K562 (cell line): ENCODE data around the gene SDCCAG8. TPM values are rescaled to one million over a fixed set of nuclear protein-coding genes. Genes with fewer than 3 reads are reported as not detected.

ENCODE experiments used
- ATAC-seq: fragments of 200-7000 bp; cut with Tn5 transposase; 3 replicates; pipeline ENCODE4 v1.9.1; 2020; ENCODE audit warnings: moderate library complexity
- BruUV-seq: library from RNA; stranded (reverse); fragments of 400-500 nt; replicated peaks from 2 replicates; lab custom pipeline; 2021; lab: Mats Ljungman, UMichigan
- CTCF ChIA-PET: fragments of 300-600 bp; formaldehyde crosslinking; extraction: SDS; loops from one replicate; lab custom pipeline; 2021; ENCODE audit warnings: low intra/inter-chr PET ratio; lab: Yijun Ruan, JAX
- POLR2A ChIA-PET: fragments of 300-600, 350-650 bp; sonication (Branson Sonifier 250); formaldehyde crosslinking; extraction: SDS; loops from one replicate; lab custom pipeline; 2021; ENCODE audit warnings: antibody characterized with exemption, inconsistent platforms; lab: Yijun Ruan, JAX
- DNase-seq, 4 experiments: peaks; one replicate each; pipeline versions ENCODE4 v3.0.0 to v3.0.0-alpha.2; 2011 to 2018; ENCODE audit warnings: low spot score in 3 of 4, mixed read lengths in 3 of 4; ENCODE audit errors: extremely low read depth in 1 of 4
- FAIRE-seq: peaks from 2 replicates; lab custom pipeline; 2011; peaks lifted over from hg19 to GRCh38; lab: Jason Lieb, UNC
- H2AFZ ChIP-seq: 2 replicates; pipeline ENCODE4 v1.6.0; 2011; ENCODE audit warnings: low read depth, low read length, control low read depth, inconsistent platforms
- H3K27ac ChIP-seq: fragments of 200-600 bp; 3 replicates; pipeline ENCODE4 v1.8.0; 2011; ENCODE audit warnings: low read depth, mild to moderate bottlenecking, control low read depth, inconsistent platforms, low read length, moderate library complexity, mixed read lengths; ENCODE audit errors: extremely low read depth
- H3K27me3 ChIP-seq, 2 experiments: fragments of 300-600 bp in 1 of 2; 2 replicates in 1 of 2; 3 replicates in 1 of 2; pipeline versions ENCODE4 v1.6.0 to v1.8.0; 2011; ENCODE audit warnings: inconsistent platforms in 2 of 2, low read length in 2 of 2, mild to moderate bottlenecking in 1 of 2, mixed read lengths in 1 of 2, moderate library complexity in 1 of 2; ENCODE audit not compliant: control insufficient read depth in 2 of 2, insufficient read depth in 2 of 2
- H3K36me3 ChIP-seq: fragments of 300-600 bp; 3 replicates; pipeline ENCODE4 v1.8.0; 2011; ENCODE audit warnings: mild to moderate bottlenecking, low read length, inconsistent platforms; ENCODE audit not compliant: control insufficient read depth, insufficient read depth
- H3K4me1 ChIP-seq, 2 experiments: fragments of 200-600 bp in 1 of 2; replicated peaks in 1 of 2; 2 replicates in 1 of 2; 3 replicates in 1 of 2; pipeline versions ENCODE4 v1.5.1 to v1.8.0; 2011; ENCODE audit warnings: inconsistent platforms in 2 of 2, low read length in 2 of 2, mild to moderate bottlenecking in 1 of 2, mixed read lengths in 1 of 2, moderate library complexity in 1 of 2; ENCODE audit not compliant: control insufficient read depth in 2 of 2, insufficient read depth in 2 of 2
- H3K4me2 ChIP-seq: 2 replicates; pipeline ENCODE4 v1.6.1; 2011; ENCODE audit warnings: low read length, control low read depth, inconsistent platforms, mixed read lengths; ENCODE audit not compliant: insufficient read depth
- H3K4me3 ChIP-seq: fragments of 200-600 bp; sonication (generic), shearing (Covaris generic); 2 replicates; pipeline ENCODE4 v1.5.1; 2016; ENCODE audit warnings: control low read depth, inconsistent platforms
- H3K79me2 ChIP-seq: fragments of 200-600 bp; 3 replicates; pipeline ENCODE4 v1.8.0; 2011; ENCODE audit warnings: low read length, inconsistent platforms; ENCODE audit not compliant: control insufficient read depth, insufficient read depth
- H3K9ac ChIP-seq, 2 experiments: 2 replicates each; pipeline versions ENCODE4 v1.6.0 to v1.6.1; 2011; ENCODE audit warnings: low read depth in 2 of 2, low read length in 2 of 2, control low read depth in 1 of 2, inconsistent platforms in 1 of 2, mild to moderate bottlenecking in 1 of 2, mixed read lengths in 1 of 2; ENCODE audit not compliant: insufficient read depth in 1 of 2
- H3K9me1 ChIP-seq: one replicate; pipeline ENCODE4 v1.6.0; 2011; ENCODE audit warnings: inconsistent platforms, mild to moderate bottlenecking, low read length, moderate library complexity; ENCODE audit not compliant: control insufficient read depth, insufficient read depth
- H3K9me3 ChIP-seq: replicated peaks from 2 replicates; pipeline ENCODE4 v1.5.1; 2011; ENCODE audit warnings: low read depth, low read length, inconsistent platforms; ENCODE audit not compliant: control insufficient read depth, insufficient read depth
- H4K20me1 ChIP-seq: replicated peaks from 2 replicates; pipeline ENCODE4 v1.6.1; 2011; ENCODE audit warnings: low read length, inconsistent platforms, mixed read lengths; ENCODE audit not compliant: control insufficient read depth, insufficient read depth
- ADNP ChIP-seq: fragments of 200-800 bp; sonication (Bioruptor generic); IDR thresholded peaks from 2 replicates; pipeline ENCODE4 v1.6.1; 2016; ENCODE audit warnings: missing genetic modification characterization, missing compliant biosample characterization
- BRD9 ChIP-seq: fragments of 450-650 bp; IDR thresholded peaks from 2 replicates; pipeline ENCODE4 v1.6.1; 2018; ENCODE audit warnings: low read depth; ENCODE audit not compliant: partially characterized antibody
- FOXA3 ChIP-seq, 2 experiments: fragments of 450-650 bp in 1 of 2; sonication (generic) in 1 of 2; formaldehyde crosslinking; IDR thresholded peaks in 1 of 2; conservative IDR thresholded peaks in 1 of 2; 2 replicates each; pipeline versions ENCODE4 v1.4.0 to v1.8.0; 2020 to 2022; ENCODE audit warnings: mild to moderate bottlenecking in 2 of 2, missing genetic modification reagents in 1 of 2
- HNRNPH1 ChIP-seq: fragments of 200-400 bp; formaldehyde crosslinking; optimal IDR thresholded peaks from 2 replicates; pipeline ENCODE3; 2017; ENCODE audit warnings: low read depth, mild to moderate bottlenecking, low read length, moderate library complexity
- HNRNPLL ChIP-seq: fragments of 200-400 bp; formaldehyde crosslinking; IDR thresholded peaks from 2 replicates; pipeline ENCODE4 v1.6.1; 2017; ENCODE audit warnings: low read length, low read depth, mild to moderate bottlenecking; ENCODE audit not compliant: poor library complexity, severe bottlenecking
- KDM1A ChIP-seq, 2 experiments: fragments of 450-650 bp; IDR thresholded peaks; 2 replicates each; pipeline ENCODE4 v1.6.1; 2016; ENCODE audit warnings: mild to moderate bottlenecking in 2 of 2
- NBN ChIP-seq: fragments of 450-650 bp; IDR thresholded peaks from 2 replicates; pipeline ENCODE4 v1.6.1; 2016; ENCODE audit warnings: low read depth, mild to moderate bottlenecking
- SRSF7 ChIP-seq: fragments of 200-400 bp; formaldehyde crosslinking; optimal IDR thresholded peaks from 2 replicates; pipeline ENCODE3; 2017; ENCODE audit warnings: mild to moderate bottlenecking, low read depth, low read length
- XRCC5 ChIP-seq: fragments of 200-400 bp; formaldehyde crosslinking; IDR thresholded peaks from 2 replicates; pipeline ENCODE4 v1.6.1; 2017; ENCODE audit warnings: low read depth, mild to moderate bottlenecking, low read length
- ZBTB17 ChIP-seq: fragments of 450-650 bp; formaldehyde crosslinking; IDR thresholded peaks from 2 replicates; pipeline ENCODE4 v1.4.0; 2020; ENCODE audit warnings: mild to moderate bottlenecking
- ZFPM2 ChIP-seq: fragments of 250-450 bp; sonication (Bioruptor Pico); IDR thresholded peaks from 2 replicates; pipeline ENCODE4 v1.5.1; 2022; ENCODE audit warnings: mild to moderate bottlenecking
- WGBS: fragments of 100-300 bp; shearing (Covaris generic); methylation state at CpG from one replicate; pipeline ENCODE4 v1.1.6; 2016; ENCODE audit warnings: low coverage, mixed read lengths; ENCODE audit not compliant: insufficient coverage; ENCODE audit errors: missing lambda C conversion rate; 5-methylcytosine and 5-hydroxymethylcytosine counted together
- in situ Hi-C: fragments of 300-500 bp; cut with MboI; formaldehyde crosslinking; loops from 4 replicates; pipeline ENCODE4 v1.15.0; 2018; ENCODE audit warnings: inconsistent platforms, mixed read lengths
- intact Hi-C: fragments of 100-400 bp; cut with micrococcal nuclease; formaldehyde crosslinking; loops from 2 replicates; pipeline ENCODE4 v1.14.2; 2022
- polyA plus RNA-seq, 8 experiments: library from polyadenylated mRNA; depleted of rRNA in 4 of 8; stranded (reverse) in 5 of 8; unstranded in 3 of 8; fragments of >200 nt; fragmentation: Nextera tagmentation in 2 of 8; fragmentation: Illumina TruSeq in 1 of 8; extraction: Ambion mirVana in 2 of 8; extraction: Trizol in 1 of 8; gene quantifications; 2 replicates each; pipeline versions ENCODE4 v1.2.1 to v1.2.3, GENCODE V29; 2011 to 2014; ENCODE audit warnings: inconsistent platforms in 1 of 8, missing spikeins in 1 of 8
- total RNA-seq, 7 experiments: library from RNA; depleted of rRNA in 6 of 7; stranded (reverse); fragments of >200 nt in 6 of 7; fragmentation: Illumina TruSeq in 2 of 7; extraction: Trizol in 2 of 7; gene quantifications; 2 replicates each; pipeline versions ENCODE4 v1.2.1 to v1.2.3, GENCODE V29; 2011 to 2021; ENCODE audit warnings: low replicate concordance in 1 of 7
- TF ChIP-seq, protein P1 (sequence below): fragments of 250-450 bp; sonication (Bioruptor Pico); IDR thresholded peaks from 2 replicates; pipeline ENCODE4 v1.8.0; 2021; ENCODE audit warnings: moderate library complexity, mild to moderate bottlenecking, inconsistent platforms
- TF ChIP-seq, protein P2 (sequence below): fragments of 450-650 bp; formaldehyde crosslinking; IDR thresholded peaks from 2 replicates; pipeline ENCODE4 v1.4.0; 2020; ENCODE audit warnings: mild to moderate bottlenecking, moderate library complexity
- TF ChIP-seq, protein P3 (sequence below): fragments of 450-650 bp; IDR thresholded peaks from 2 replicates; pipeline ENCODE4 v1.6.1; 2017; ENCODE audit warnings: antibody characterized with exemption, mild to moderate bottlenecking
- TF ChIP-seq, protein P4 (sequence below): fragments of 450-650 bp; formaldehyde crosslinking; IDR thresholded peaks from 2 replicates; pipeline ENCODE4 v1.4.0; 2022; ENCODE audit warnings: missing genetic modification characterization

The SDCCAG8 gene
- total and polyA plus RNA-seq, 9 of the 15 experiments (the other 6 are each of a cell fraction or from before 2014, with no cell fraction given) = 17.9 to 36.7 (median 25.4) TPM

DNA sequence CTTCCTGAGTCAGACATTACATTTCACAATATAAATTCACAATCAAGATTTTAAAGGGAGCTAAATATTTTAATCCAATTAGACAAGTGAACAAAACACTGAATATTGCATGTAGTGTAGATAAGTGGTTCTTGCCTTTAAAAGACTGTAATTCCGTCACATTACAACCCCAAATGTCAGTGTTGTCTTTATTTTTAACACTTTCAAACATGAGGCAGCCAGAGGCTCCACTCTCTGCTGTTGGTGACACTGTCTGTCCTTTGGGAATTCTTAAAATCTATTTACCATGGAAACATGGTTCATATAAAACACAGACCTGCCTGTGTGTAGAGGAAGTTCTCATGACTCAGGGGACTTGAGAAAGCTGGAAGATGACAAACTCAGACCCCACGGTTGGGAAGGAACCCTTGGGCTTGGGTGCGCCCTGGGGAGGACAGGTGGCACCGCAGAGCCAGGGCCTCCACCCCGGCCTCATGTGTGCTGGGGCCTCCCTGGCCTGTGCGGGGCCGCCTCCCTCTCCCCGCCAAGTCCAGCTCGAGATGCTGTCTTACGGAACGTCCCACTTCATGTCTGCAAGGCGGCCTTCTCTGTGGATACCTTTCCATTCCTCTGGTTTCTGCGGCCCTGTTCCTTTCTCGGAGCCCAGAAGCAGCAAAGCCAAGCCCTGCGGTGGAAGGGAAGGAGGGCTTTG lies 239.0 kb downstream of the SDCCAG8 start:
- Histone ChIP-seq H3K4me1 (peaks cover 0 to 13% of the 10 kb centered on the region in 2 experiments; a peak in 1 of 5 replicates), H3K9me3 (no peaks in the 10 kb centered on the region), H3K4me2 (no peak overlapping the region), H3K9me1 (no peaks in the 10 kb centered on the region), H3K27ac (no peak overlapping the region), H3K36me3 (no peaks in the 10 kb centered on the region), H4K20me1 (no peaks in the 10 kb centered on the region), H3K4me3 (no peak overlapping the region), H3K9ac (0 out of 4 replicates have a peak overlapping the region, but pooled peaks of 1 of the 2 experiments have one; percentile 31), H2AFZ (no peak overlapping the region), H3K79me2 (no peaks in the 10 kb centered on the region), H3K27me3 (no peaks in the 10 kb centered on the region)
- ChIA-PET POLR2A (interaction anchor here (1.2 kb wide), 1 partner anchor 8 kb away, joined by 3 read pairs; no protein-coding TSS in a partner anchor), CTCF (no interaction called here)
- intact Hi-C loops = no loop called here
- FAIRE-seq (no peak), ATAC-seq (no peak), DNase-seq (no peak)
- no TSS peak for BruUV-seq
- in situ Hi-C loops = loop anchor here (25.0 kb wide), 1 partner anchor 767 kb away; no protein-coding TSS in a partner anchor
- 77% methylated on average over 14 of the region's 15 CpGs for WGBS
- TF ChIP-seq ADNP (tag) (no peak), ZFPM2 (CRISPR knock-in tag) (no peak), HNRNPH1 (no peak), XRCC5 (no peak), SRSF7 (no peak), FOXA3 (CRISPR knock-in tag; conservative IDR thresholded peaks at IDR 0.05 in 1 of 2, IDR thresholded peaks at IDR 0.05 in 1 of 2) (no peak), BRD9 (no peak), HNRNPLL (no peak), KDM1A (IDR thresholded peaks at IDR 0.05) (no peak), NBN (no peak), ZBTB17 (CRISPR knock-in tag) (no peak)
- TF ChIP-seq, protein P1, sequence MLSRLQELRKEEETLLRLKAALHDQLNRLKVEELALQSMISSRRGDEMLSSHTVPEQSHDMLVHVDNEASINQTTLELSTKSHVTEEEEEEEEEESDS = no peak
- TF ChIP-seq, protein P2, sequence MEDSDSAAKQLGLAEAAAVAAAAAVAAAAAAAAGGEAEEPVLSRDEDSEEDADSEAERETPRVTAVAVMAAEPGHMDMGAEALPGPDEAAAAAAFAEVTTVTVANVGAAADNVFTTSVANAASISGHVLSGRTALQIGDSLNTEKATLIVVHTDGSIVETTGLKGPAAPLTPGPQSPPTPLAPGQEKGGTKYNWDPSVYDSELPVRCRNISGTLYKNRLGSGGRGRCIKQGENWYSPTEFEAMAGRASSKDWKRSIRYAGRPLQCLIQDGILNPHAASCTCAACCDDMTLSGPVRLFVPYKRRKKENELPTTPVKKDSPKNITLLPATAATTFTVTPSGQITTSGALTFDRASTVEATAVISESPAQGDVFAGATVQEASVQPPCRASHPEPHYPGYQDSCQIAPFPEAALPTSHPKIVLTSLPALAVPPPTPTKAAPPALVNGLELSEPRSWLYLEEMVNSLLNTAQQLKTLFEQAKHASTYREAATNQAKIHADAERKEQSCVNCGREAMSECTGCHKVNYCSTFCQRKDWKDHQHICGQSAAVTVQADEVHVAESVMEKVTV (CRISPR knock-in tag) = no peak
- TF ChIP-seq, protein P3, sequence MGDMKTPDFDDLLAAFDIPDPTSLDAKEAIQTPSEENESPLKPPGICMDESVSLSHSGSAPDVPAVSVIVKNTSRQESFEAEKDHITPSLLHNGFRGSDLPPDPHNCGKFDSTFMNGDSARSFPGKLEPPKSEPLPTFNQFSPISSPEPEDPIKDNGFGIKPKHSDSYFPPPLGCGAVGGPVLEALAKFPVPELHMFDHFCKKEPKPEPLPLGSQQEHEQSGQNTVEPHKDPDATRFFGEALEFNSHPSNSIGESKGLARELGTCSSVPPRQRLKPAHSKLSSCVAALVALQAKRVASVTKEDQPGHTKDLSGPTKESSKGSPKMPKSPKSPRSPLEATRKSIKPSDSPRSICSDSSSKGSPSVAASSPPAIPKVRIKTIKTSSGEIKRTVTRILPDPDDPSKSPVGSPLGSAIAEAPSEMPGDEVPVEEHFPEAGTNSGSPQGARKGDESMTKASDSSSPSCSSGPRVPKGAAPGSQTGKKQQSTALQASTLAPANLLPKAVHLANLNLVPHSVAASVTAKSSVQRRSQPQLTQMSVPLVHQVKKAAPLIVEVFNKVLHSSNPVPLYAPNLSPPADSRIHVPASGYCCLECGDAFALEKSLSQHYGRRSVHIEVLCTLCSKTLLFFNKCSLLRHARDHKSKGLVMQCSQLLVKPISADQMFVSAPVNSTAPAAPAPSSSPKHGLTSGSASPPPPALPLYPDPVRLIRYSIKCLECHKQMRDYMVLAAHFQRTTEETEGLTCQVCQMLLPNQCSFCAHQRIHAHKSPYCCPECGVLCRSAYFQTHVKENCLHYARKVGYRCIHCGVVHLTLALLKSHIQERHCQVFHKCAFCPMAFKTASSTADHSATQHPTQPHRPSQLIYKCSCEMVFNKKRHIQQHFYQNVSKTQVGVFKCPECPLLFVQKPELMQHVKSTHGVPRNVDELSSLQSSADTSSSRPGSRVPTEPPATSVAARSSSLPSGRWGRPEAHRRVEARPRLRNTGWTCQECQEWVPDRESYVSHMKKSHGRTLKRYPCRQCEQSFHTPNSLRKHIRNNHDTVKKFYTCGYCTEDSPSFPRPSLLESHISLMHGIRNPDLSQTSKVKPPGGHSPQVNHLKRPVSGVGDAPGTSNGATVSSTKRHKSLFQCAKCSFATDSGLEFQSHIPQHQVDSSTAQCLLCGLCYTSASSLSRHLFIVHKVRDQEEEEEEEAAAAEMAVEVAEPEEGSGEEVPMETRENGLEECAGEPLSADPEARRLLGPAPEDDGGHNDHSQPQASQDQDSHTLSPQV = no peak
- TF ChIP-seq, protein P4, sequence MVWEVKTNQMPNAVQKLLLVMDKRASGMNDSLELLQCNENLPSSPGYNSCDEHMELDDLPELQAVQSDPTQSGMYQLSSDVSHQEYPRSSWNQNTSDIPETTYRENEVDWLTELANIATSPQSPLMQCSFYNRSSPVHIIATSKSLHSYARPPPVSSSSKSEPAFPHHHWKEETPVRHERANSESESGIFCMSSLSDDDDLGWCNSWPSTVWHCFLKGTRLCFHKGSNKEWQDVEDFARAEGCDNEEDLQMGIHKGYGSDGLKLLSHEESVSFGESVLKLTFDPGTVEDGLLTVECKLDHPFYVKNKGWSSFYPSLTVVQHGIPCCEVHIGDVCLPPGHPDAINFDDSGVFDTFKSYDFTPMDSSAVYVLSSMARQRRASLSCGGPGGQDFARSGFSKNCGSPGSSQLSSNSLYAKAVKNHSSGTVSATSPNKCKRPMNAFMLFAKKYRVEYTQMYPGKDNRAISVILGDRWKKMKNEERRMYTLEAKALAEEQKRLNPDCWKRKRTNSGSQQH = no peak
